ENCODE data around the gene CSF1.

Gene CSF1

GRCh38 chr1:109977657-109978378 lies 67.2 kb downstream of the CSF1 start:
- peak overlapping the region in 1 of 2 donors; percentile 79 for H3K27ac ChIP-seq
- DNase-seq (ENCODE audit: low spot score): no peak
- no peak for TF ChIP-seq CTCF (IDR thresholded peaks at IDR 0.05)
- no peak overlapping the region for H3K4me3 ChIP-seq

- TF ChIP-seq CTCF (IDR thresholded peaks at IDR 0.05): no peak
- no peak for DNase-seq (ENCODE audit: low spot score)
- H3K27ac ChIP-seq: peak overlapping the region in 1 of 2 donors; percentile 79
- H3K4me3 ChIP-seq: no peak overlapping the region
Observed at GRCh38 chr1:109978761-109979488, 68.3 kb downstream of the CSF1 start.

- no peak overlapping the region for H3K4me3 ChIP-seq
- no peak for TF ChIP-seq CTCF (IDR thresholded peaks at IDR 0.05)
- DNase-seq (ENCODE audit: low spot score): no peak
- H3K27ac ChIP-seq: peak overlapping the region in 1 of 2 donors; percentile 79
Observed at GRCh38 chr1:109979489-109980091, 68.9 kb downstream of the CSF1 start.
